Smooth muscle cell (in vitro differentiated cells): ENCODE results near the gene LDHAL6B. TPM values are rescaled to one million over a fixed set of nuclear protein-coding genes. Genes with fewer than 3 reads are reported as not detected.

Experiments
- DNase-seq: peaks from one replicate; lab custom pipeline; 2025; ENCODE audit not compliant: unreplicated experiment; lab: John Stamatoyannopoulos, UW
- H2AFZ ChIP-seq: fragments of 200-600 bp; sonication (generic); 2 replicates; pipeline ENCODE4 v1.6.0; 2016; ENCODE audit warnings: antibody characterized with exemption, low read depth, mild to moderate bottlenecking
- H3F3A ChIP-seq: fragments of 200-600 bp; sonication (generic); 2 replicates; pipeline ENCODE4 v1.6.0; 2017; ENCODE audit warnings: antibody characterized with exemption, low read depth
- H3K27ac ChIP-seq: fragments of 200-600 bp; sonication (generic); 2 replicates; pipeline ENCODE4 v1.5.1; 2016; ENCODE audit warnings: low read depth, mild to moderate bottlenecking
- H3K27me3 ChIP-seq: fragments of 200-600 bp; sonication (generic); 2 replicates; pipeline ENCODE4 v1.6.1; 2016; ENCODE audit warnings: low read depth, mild to moderate bottlenecking
- H3K36me3 ChIP-seq: fragments of 200-600 bp; sonication (generic); 2 replicates; pipeline ENCODE4 v1.5.1; 2016; ENCODE audit warnings: low read depth
- H3K4me1 ChIP-seq: fragments of 200-600 bp; sonication (generic); 2 replicates; pipeline ENCODE4 v1.5.1; 2016; ENCODE audit warnings: low read depth
- H3K4me2 ChIP-seq: fragments of 200-600 bp; sonication (generic); 2 replicates; pipeline ENCODE4 v1.6.0; 2016; ENCODE audit warnings: mild to moderate bottlenecking
- H3K4me3 ChIP-seq: fragments of 200-600 bp; sonication (generic); 2 replicates; pipeline ENCODE4 v1.5.1; 2016; ENCODE audit warnings: mild to moderate bottlenecking
- H3K79me2 ChIP-seq: fragments of 200-600 bp; sonication (generic); 2 replicates; pipeline ENCODE4 v1.6.0; 2016; ENCODE audit warnings: low read depth, mild to moderate bottlenecking
- H3K9ac ChIP-seq: fragments of 200-600 bp; sonication (generic); 2 replicates; pipeline ENCODE4 v1.6.0; 2016; ENCODE audit warnings: low read depth
- H3K9me3 ChIP-seq: fragments of 200-600 bp; sonication (generic); replicated peaks from 2 replicates; pipeline ENCODE4 v1.5.1; 2016; ENCODE audit warnings: low read depth
- H4K20me1 ChIP-seq: fragments of 200-600 bp; sonication (generic); 2 replicates; pipeline ENCODE4 v1.6.0; 2016; ENCODE audit warnings: low read depth
- CTCF ChIP-seq: fragments of 200-600 bp; sonication (generic); IDR thresholded peaks from 2 replicates; pipeline ENCODE4 v1.5.1; 2017; ENCODE audit warnings: borderline replicate concordance, mild to moderate bottlenecking, antibody characterized with exemption; ENCODE audit not compliant: insufficient read depth, poor library complexity, severe bottlenecking
- WGBS: methylation state at CpG from one replicate; pipeline ENCODE4 v1.1.7; 2016; ENCODE audit warnings: low lambda C conversion rate; 5-methylcytosine and 5-hydroxymethylcytosine counted together
- polyA plus RNA-seq: library from polyadenylated mRNA; unstranded; fragments of >200 nt; fragmentation: Nextera tagmentation; extraction: Ambion mirVana; gene quantifications from 2 replicates; pipeline ENCODE4 v1.2.1, GENCODE V29; 2016
- total RNA-seq: library from RNA; depleted of rRNA; stranded (reverse); fragments of >200 nt; gene quantifications from 2 replicates; pipeline ENCODE4 v1.2.3, GENCODE V29; 2014

The LDHAL6B gene
- total and polyA plus RNA-seq, 2 experiments from 2014 or later, result not detected

- Histone ChIP-seq H4K20me1 (peaks cover 3% of the 10 kb centered on the region), H3K4me3 (no peak overlapping the region), H2AFZ (no peak overlapping the region), H3K27ac (peak overlapping the region; percentile 32), H3K36me3 (no peaks in the 10 kb centered on the region), H3K9me3 (no peaks in the 10 kb centered on the region), H3F3A (peaks cover 22% of the 10 kb centered on the region), H3K4me1 (peaks cover 3% of the 10 kb centered on the region), H3K27me3 (no peaks in the 10 kb centered on the region), H3K4me2 (no peak overlapping the region), H3K79me2 (no peaks in the 10 kb centered on the region), H3K9ac (no peak overlapping the region)
- WGBS, result 76% methylated on average over 10 of the region's 10 CpGs
- no peak for DNase-seq
- TF ChIP-seq CTCF, result no peak
Measured at GRCh38 chr15:59194639-59195325, 11.9 kb upstream of the LDHAL6B start.

GRCh38 chr15:59196416-59196815 lies 10.2 kb upstream of the LDHAL6B start:
- no peaks in the 10 kb centered on the region for H3K27me3 ChIP-seq
- H3K4me1 ChIP-seq, result peaks cover 3% of the 10 kb centered on the region
- peaks cover 14% of the 10 kb centered on the region for H3F3A ChIP-seq
- no peak overlapping the region for H2AFZ ChIP-seq
- TF ChIP-seq CTCF, result no peak
- no peak overlapping the region for H3K4me3 ChIP-seq
- H3K9me3 ChIP-seq, result no peaks in the 10 kb centered on the region
- peaks cover 3% of the 10 kb centered on the region for H4K20me1 ChIP-seq
- DNase-seq, result no peak
- H3K9ac ChIP-seq, result no peak overlapping the region
- 88% methylated on average over 2 of the region's 2 CpGs for WGBS
- no peaks in the 10 kb centered on the region for H3K79me2 ChIP-seq
- peak overlapping the region; percentile 32 for H3K4me2 ChIP-seq
- no peak overlapping the region for H3K27ac ChIP-seq
- H3K36me3 ChIP-seq, result no peaks in the 10 kb centered on the region

- H3K4me1 ChIP-seq, result peaks cover 3% of the 10 kb centered on the region
- no peak overlapping the region for H3K4me3 ChIP-seq
- H3K9me3 ChIP-seq, result no peaks in the 10 kb centered on the region
- H3F3A ChIP-seq, result peaks cover 11% of the 10 kb centered on the region
- no peaks in the 10 kb centered on the region for H3K27me3 ChIP-seq
- H2AFZ ChIP-seq, result no peak overlapping the region
- no peak overlapping the region for H3K9ac ChIP-seq
- DNase-seq, result no peak
- H3K36me3 ChIP-seq, result no peaks in the 10 kb centered on the region
- H3K79me2 ChIP-seq, result no peaks in the 10 kb centered on the region
- H4K20me1 ChIP-seq, result no peaks in the 10 kb centered on the region
- 71% methylated on average over 2 of the region's 2 CpGs for WGBS
- H3K27ac ChIP-seq, result no peak overlapping the region
- H3K4me2 ChIP-seq, result no peak overlapping the region
- no peak for TF ChIP-seq CTCF
Measured at GRCh38 chr15:59197454-59197853, 9.2 kb upstream of the LDHAL6B start.
